HG02763 (cell line): ENCODE measurements around the gene AP1S2.
"Not testable (repeated sequence)": the region's sequence is repeated elsewhere in the genome, so short reads cannot be mapped to it uniquely, and the experiment has no call there.

Source experiments
- ATAC-seq: cut with Tn5 transposase; IDR thresholded peaks from one replicate; pipeline ENCODE4 v1.9.1; 2021; ENCODE audit warnings: mild to moderate bottlenecking, moderate library complexity; ENCODE audit not compliant: unreplicated experiment

Gene AP1S2

DNA sequence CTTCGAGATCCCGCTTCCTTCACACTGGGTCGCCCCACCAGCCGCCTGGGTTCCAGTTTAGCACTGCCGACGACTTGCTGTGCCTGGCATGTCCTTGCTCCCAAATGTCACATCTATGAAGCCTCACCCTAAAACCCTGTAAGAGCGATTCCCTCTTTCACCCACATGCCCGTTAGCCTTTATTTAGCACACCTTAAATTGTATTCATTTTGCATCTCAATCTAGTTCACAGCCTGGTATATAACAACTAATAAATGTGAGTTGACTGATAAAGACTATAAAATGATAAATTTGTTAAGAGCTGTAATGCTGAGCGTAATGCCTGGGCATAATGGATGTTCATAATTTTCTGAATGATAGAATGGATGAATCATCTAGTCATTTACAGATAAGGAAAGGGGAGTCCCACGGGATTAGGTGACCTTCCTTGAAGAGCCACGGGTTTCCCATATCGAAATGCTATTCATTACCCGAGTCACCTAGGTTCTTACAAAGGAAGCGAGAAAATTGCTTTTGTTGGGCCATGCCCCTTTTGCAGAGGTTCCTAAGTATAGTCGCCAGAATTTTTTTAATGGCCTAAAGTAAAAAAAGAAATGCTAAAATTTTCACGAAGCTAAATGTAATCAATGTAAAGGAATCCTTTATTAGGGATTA is 1.1 kb upstream of the AP1S2 start:
- ATAC-seq = no peak

DNA sequence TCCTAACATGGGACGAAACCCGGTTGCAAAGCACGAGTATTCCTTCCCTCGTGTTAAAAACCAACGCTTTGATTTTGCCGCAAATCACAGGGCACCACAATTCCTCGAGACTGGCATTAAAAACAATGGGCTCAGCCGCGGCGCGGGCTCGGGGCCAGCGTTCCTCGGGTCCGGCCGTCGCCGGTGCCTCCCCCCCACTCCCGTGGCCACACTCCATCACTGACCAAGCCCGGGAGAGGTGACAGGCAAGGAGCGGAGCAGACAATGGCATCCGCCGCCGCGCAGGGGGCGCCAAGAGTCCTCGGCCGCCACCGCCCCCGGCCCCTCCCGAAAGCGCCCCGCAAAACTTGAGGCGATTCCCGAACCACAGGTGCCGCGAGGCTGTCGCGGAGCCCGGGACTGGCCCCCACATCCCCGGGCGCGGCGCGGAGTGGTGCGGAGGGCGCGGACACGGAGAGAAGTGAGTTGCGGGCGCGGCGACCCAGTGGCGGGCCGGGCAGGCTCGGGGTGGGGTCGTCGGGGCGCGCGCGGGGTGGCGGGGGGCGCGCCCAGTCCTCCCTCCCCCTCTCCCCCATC is 445 bp downstream of the AP1S2 start:
- peak; percentile 42 for ATAC-seq

DNA sequence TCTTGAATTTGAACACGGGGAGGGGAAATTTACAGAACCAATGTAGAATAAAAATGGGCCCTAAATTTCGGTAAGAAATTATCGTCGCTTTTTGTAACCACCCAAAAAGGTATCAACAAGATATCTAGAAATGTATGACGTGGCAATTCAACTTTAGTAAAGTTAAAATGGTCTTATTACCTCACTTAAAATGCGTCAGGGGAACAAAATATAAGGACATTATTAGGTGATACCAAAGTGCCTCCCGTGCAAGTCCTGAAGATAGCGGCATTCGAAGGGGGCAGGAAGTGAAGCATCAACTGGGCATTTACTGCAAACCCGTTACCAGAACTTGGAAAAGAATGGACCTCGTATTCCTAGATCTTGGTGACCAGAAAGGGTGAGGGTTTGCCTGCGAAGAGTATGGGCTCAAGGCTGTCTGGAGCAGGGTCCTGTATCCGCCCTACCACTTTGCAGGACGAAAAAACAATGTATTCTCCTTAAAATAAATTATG is 980 bp downstream of the AP1S2 start:
- no peak for ATAC-seq

DNA sequence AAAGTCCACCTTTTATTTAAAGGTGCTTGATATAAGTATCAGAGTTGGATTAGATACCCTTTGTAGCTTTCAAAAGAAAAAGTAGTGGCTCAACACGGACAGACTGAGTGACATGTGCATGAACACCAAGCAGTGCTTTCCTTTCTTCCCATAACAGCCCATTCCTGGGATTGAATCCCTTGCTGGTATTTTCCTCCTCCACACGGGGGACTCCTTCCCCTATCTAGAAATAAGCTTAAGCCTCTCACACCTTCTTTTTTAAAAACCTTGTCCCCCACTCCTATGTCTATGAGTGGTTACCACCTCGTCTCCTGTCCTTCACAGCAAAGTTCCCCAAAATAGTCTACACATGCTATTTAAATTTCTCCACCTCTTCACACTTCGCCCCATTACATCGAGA is 5.1 kb downstream of the AP1S2 start:
- ATAC-seq = no peak

GRCh38 chrX:15848576-15848975 is 6.0 kb downstream of the AP1S2 start:
- no peak for ATAC-seq

GRCh38 chrX:15843960-15844359 is 10.7 kb downstream of the AP1S2 start:
- ATAC-seq = no peak

- ATAC-seq = no peak
Observed at GRCh38 chrX:15841853-15842516, 12.6 kb downstream of the AP1S2 start.

- no peak for ATAC-seq
Observed at GRCh38 chrX:15838017-15838416, 16.6 kb downstream of the AP1S2 start.

DNA sequence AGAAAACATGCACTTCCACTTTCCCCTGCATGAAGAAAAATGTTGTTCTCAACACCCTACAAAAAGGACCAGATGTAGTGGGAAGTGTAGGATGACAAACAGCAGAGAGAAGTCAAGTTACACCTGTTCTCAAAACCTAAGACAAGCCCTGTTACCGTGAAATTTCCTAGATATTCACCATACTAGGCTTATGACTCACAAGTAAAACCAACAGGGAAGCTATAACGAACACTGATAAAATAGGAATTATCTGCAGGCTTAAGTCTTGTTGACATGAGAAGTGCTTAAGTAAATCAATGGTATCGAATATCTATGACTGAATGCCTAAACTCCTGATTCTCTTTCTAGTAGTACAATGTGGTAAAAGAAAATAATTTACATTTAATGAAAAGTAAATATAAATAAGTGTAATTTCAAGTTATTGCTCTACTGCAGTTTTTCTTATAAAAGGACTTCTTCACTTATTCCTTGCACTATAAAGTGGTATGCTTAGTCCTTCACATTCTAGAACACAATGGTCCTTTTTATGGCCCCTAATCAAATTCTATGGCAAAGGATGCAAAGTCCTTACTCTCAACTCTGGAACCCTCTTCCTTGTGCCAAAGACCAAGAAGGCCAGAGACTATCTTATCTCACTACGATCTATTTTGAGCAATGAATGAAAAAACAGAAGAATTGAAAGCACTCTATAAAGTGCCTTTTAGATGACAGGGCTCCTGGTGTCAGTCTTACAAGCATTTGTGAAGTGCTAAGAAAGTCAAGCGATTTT is 19.6 kb downstream of the AP1S2 start:
- no peak for ATAC-seq

- ATAC-seq = no peak
Observed at GRCh38 chrX:15834053-15834452, 20.6 kb downstream of the AP1S2 start.

- not testable (repeated sequence) for ATAC-seq
Observed at GRCh38 chrX:15831347-15831746, 23.3 kb downstream of the AP1S2 start.

- no peak for ATAC-seq
Observed at GRCh38 chrX:15829217-15829616, 25.4 kb downstream of the AP1S2 start.

DNA sequence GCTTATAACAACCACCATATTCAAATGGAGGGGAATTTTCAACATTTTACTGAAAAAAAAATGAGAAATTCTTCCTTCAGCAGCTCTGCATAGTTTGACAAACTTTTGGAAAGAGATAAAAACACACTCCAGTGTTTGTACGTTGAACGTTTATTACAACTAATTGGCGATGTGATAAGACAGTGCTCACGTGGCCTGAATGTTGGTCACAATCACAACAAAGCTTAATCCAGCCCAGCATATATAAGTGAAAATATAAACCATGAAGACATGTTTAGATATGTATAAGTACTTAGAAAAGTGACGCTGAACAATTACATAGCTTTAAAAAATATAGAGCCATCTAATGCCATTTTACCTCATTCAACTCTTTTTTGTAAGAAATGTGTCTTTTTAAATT is 28.7 kb downstream of the AP1S2 start:
- no peak for ATAC-seq

DNA sequence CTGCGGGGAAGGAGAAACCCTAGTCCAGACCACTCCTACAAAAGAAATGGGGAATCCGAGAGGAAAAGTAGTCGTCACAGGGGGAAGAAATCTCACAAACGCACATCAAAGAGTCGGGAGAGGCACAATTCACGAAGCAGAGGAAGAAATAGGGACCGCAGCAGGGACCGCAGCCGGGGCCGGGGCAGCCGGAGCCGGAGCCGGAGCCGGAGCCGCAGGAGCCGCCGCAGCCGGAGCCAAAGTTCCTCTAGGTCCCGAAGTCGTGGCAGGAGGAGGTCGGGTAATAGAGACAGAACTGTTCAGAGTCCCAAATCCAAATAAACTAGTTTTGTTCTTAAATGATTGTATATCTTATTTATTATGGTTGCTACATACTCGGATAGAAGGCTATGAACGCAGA is 31.7 kb downstream of the AP1S2 start:
- ATAC-seq = no peak

DNA sequence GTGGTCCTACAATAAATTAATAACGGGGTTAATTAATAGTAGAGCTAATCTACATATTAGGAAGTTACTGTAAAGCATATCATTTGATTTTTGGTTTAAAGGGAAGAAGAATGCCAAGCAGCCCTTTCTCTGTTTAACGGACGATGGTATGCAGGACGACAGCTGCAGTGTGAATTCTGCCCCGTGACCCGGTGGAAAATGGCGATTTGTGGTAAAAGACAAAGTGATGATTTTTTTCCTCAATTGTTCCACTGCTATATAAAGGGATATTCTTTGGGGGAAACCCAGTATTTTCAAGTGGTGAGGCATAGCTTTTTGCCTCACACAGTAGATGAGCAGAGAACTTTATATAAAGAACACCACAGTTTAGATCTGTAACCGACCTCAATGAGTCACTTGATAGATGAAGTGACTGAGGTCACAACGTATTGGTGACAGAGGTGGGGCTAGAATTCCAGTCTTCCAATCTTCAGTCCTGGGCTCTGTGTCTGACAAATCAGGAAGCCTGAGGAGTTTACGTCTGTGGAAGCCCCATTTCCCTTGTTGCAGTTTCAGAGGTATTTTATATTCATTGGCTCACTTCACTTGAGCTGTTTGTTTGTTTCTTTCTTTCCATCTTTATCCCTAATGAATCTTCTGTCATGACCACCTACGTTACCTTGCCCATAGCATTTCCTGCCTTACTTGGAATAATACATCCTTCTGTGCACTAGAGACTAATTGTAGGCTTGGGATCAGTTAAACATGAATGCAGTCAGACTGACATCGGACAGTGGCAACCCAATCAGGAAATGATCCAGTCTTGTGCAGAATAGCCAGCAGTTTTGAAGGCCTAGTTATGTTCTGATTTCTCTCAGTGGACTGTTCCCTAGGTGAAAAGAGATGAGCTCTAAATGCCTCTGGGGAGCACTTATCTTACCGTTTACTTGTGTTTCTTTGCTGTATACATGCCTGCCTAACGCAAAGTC is 34.2 kb downstream of the AP1S2 start:
- no peak for ATAC-seq

- no peak for ATAC-seq
Observed at GRCh38 chrX:15816886-15817285, 37.7 kb downstream of the AP1S2 start.

DNA sequence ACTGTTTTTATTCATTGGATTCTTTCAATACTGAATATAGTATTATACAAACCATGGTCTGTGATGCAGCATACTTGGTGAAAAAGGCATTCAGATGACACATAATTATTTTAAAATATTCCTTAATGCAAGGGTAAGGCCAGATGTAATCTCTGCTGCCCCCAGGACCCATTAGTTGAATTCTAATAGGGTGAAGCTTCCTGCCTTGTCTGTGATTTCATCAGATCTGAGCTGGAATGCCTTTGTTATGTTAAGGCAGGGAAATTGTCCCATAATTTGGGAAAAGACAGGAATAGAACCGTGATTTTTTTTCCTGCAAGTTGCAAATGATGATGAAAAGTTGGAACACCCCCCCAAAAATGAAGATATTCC is 38.2 kb downstream of the AP1S2 start:
- ATAC-seq = no peak

DNA sequence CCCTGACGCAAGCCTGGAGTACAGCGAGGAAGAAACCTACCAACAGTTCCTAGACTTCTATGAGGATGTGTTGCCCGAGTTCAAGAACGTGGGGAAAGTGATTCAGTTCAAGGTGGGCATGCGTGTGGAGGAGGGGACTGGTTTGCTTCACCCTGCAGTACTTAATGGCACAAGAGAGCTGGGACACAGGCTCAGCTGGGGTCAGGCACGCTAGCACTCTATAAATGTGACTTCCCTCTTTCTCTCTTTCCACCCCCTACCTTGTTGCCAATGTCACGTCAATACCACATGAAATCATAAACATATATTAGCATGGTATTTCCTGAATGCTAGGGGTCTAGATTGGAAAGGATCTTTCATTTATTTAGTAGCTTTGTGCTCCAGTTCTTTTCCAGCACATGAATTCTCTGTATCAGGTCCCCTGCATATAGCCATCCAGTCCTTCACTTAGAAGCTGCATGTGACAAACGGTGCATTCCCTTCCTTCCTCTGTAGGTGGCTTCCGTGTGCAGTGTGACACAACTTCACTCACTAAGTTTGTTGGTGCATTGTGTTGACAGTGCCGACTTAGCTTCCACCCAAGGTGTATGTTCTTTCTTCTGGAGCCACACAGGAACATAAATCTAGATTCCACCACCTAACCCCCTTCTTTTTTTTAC is 38.7 kb downstream of the AP1S2 start:
- no peak for ATAC-seq

DNA sequence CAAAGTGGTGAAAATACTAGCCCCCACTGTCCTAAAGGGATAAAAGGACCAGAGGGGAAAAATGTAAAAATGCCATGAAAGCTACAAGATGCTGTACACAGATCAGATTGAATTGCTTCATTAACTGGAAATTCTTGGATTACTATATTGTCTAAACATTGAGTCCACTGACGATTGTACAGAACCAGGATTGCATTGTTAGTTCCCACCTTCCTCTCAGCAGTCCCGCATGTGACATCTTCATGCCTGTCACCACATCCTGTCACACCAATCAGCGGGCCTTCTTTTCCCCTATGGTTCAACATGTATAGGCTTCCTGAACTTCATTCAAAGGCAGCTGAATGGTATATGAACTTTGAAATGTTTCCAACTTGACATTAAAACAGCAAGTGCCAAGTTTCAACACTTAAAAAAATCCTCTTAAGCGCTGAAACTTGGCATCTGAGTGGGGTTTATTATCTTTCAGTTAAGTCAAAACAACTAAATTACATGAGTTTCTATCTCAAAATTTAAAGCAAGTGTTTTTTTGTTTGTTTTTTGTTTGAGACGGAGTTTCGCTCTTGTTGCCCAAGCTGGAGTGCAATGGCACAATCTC is 39.7 kb downstream of the AP1S2 start:
- no peak for ATAC-seq

DNA sequence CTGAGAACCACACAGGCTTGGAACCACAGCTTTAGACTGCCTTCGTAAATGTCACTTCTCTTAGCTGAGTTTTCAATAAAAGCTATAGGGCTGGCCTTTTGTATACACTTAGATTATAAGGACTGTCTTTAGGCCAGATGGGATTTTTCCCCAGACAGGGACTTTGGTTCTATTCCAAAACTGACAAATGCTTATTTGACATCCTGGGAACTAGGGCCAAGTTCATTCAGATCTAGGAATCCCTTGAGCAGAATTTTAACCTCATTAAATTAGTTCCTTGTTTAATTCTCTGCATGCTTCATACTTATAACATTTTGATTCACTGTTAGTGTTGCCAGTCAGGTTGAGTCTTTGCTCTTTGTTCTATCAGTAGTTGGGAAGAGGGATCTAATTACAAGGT is 41.2 kb downstream of the AP1S2 start:
- no peak for ATAC-seq
